Fibroblast of skin of right biceps (primary cell): ENCODE data around the gene ATP8B1.

Source experiments
- DNase-seq: peaks from one replicate; pipeline ENCODE4 v3.0.0-alpha.2; 2013

The ATP8B1 gene

DNA sequence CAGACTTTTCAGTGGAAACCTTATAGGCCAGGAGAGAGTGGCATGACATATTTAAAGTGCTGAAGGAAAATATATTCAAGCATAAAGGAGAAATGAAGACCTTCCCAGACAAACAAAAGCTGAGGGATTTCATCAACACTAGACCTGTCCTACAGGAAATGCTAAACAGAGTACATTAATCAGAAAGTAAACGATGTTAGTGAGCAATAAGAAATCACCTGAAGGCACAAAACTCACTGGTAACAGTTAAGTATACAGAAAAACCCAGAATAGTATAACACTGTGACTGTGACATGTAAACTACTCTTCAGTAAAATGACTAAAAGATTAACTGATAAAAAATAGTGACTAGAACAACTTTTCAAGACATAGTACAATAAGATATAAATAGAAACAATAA lies 87.4 kb downstream of the ATP8B1 start:
- no peak for DNase-seq

DNA sequence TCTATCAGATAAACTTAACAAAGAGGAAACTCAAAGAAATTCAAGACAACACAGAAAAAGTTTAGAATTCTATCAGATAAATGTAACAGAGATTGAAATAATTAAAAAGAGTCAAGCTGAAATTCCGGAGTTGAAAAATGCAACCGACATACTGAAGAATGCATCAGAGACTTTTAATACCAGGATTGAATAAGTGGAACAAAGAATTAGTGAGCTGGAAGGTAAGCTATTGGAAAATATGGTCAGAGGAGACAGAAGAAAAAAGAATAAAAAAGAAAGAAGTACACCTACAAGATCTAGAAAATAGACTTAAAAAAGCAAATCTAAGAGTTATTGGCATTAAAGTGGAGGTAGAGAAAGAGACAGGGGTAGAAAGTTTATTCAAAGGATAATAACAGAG lies 88.0 kb downstream of the ATP8B1 start:
- no peak for DNase-seq

DNA sequence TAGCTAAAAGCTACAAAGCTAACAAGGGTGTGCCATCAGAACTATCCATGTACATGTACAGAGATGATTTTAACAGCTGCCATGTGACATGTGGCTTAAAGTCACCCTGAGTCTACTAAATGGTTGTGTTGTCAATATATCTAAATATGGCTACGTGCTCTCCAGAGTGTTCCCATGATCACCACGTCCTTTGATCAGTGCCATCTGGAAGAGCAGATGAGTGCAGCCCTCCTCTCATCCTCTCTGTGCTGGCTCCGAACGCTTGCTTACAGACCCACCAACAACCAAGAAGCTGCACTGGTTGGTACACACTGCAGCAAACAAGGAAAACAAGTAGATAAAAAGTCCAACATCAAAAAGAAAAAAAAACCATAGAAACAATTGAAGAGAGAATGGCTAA lies 92.9 kb downstream of the ATP8B1 start:
- DNase-seq = no peak

DNA sequence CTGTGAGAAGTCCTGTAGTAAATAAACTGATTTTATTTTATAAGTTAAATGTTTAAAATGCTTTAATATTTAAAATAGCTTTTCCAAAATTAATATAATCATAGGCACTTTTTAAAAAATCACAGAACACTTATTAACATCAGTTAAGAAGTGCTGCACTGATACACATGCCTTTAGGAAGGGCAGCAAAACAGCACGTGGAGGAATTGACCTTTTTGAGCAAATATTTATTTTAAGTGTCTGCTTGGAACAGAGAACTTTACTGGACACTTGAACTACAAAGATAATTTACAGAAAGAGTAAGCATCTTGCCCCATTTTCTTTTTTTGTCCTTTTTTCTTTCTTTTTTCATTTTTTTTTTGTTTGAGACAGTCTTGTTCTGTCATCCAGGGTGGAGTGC lies 93.8 kb downstream of the ATP8B1 start:
- no peak for DNase-seq

DNA sequence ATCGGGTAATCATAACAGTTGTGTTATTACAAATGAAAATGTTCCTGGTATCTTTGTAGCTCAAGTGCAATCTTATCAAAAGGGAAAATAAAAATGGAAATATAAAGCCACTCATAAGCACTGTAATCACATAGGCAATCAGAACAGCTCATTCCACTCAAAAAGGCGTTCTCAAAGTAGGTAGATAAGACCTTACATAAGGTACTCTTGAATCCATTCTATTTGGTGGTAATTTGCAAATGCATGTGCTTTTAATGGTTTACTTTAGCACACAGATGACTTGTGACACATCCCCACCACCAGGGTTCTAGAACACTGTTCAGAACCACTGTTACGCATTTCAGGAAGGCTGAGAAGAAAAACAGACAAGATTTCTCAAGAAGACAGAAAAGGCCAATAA lies 94.8 kb downstream of the ATP8B1 start:
- no peak for DNase-seq

DNA sequence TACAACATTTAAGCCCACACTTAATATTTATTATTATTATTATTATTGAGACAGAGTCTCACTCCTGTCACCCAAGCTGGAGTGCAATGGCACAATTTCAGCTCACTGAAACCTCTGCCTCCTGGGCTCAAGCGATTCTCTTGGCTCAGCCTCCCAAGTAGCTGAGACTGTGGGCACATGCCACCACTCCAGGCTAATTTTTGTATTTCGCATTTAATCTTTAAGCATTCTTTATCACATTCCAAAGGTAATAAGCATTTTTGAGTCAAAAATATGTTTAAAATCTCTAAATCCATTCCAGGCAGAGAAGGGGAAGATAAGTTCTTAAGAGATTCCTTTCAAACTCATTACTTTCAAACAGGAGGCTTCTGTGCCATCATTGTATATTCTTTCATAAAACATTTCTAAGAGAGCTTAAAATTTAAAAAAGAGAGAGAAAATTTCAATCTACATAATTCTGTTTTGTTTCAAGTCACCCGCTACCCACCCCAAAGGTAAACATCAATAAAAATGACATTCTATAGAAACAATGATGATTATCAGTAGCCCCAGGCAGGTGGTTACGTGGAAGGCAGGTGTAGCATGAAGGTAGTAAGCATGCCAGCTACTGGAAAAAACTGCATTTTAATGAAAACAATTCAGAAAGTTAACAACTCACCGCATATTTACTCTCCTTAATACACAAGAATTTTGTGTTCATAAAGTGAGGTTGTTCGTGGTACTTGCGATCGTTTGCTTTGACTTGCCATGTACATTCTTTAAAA lies 97.1 kb downstream of the ATP8B1 start:
- no peak for DNase-seq

DNA sequence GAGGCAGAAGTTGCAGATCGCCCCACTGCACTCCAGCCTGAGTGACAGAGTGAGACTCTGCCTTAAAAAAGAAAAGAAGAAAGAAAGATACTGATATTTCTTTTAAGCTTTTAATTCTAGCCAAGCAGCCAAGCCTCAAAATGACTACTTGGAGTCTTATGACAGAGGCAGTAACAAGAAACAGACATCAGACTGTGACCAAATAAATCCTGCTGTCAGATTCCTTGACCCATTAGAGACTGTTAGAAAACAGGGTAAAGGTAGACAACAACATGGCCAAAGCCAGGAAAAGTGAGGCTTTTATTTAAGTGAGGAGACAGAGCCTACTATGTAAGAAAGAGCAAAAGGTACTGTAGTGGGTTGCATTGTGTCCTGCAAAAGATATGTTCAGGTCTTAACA lies 98.1 kb downstream of the ATP8B1 start:
- DNase-seq = no peak

DNA sequence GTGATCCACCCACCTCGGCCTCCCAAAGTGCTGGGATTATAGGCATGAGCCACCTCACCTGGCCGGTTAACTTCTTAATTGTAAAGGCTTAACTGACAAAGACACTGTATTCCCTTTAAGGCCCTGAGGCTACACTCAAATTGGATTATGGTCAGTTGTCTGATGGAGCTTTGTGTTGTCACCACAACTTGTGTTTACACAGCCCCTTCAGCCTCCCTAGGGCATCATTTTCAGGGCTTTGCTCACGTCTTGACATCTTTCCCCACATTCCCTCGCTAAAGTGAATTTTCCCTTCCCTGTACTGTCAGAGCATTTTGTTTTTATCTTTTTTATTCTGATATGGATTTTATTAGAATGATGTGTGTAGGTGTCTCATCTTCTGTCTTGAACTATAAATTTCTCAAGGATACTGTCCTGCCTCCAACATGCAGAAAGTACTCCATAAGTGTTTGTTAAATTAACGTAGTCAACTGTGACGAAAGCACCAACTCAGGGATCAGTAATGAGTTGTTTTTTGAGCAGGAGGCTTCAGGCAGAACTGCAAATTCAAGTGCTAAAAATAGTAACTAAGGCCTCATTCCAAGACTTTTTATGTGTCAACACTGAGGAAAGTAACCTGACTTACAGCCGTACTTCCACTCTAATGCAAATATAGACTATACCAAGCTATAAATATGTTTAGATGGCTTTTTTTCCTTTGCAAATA lies 104.4 kb downstream of the ATP8B1 start:
- peak; percentile 85 for DNase-seq

DNA sequence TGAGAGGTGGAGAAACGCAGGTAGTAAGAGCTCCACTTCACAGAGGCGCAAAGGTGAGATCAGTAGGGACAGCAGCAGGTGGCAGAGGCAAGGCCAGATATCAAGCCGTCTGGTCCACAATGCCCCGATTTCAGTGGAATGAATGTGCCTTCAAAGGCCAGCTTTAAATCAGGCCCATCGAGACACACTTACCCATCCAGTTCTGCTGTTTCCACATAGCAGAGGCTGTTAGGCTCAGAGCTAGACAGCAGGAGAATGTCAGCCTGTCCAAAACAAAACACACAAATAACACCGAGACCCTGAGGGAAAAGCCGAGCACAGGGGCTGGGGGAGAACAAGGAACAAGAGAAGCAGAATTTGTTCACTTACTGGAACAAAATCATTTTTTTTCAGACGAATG lies 105.7 kb downstream of the ATP8B1 start:
- DNase-seq = no peak

DNA sequence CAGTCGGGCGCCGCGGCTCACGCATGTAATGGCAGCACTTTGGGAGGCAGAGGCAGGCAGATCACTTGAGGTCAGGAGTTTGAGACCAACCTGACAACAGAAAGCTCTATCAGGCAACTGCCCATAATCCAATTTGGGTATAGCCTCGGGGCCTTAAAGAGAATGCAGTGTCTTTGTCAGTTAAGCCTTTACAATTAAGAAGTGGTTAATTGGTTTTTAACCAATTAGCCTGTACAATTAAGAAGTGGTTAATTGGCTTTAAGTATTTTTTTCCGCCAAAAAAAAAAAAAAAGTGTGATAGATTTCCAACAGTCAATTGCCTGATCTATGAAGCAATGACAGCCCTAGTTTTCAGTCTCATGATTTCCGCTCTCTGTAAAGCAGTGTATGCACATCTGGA lies 106.8 kb downstream of the ATP8B1 start:
- no peak for DNase-seq

DNA sequence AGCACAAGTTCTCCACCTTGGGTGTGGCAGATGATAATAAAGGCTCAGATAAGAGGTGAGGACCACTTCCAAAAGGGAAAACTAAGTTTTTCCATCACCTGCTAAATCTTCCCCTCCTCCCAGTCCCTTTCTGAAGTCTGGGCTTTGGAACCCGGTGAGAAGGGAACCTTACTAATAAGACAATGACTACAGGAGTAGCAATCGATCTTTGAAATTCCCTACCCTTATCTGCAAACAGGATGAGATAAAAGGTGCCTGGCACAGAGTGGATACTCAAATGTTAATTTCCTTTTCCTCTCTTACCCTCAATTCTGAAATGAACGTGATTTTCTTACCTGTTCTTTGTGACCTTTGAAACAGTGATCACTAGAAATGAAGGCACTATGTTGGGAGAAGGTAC lies 111.8 kb downstream of the ATP8B1 start:
- DNase-seq = no peak

DNA sequence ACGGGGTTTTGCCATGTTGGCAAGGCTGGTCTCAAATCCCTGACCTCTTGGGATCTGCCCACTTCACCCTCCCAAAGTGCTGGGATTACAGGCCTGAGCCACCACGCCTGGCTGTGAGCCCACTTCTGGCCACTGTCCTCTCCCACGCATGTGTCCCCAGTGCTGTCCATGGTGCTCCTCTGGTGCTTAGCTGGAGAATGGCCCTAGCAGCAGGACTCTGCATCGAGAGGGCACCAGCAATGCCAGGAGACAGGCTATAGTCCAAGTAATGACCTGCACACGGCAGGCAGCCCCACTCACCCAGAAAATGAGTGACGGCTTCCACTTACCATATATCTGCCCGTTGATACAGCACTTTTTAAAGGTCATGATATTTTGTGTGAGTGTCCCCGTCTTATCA lies 115.1 kb downstream of the ATP8B1 start:
- no peak for DNase-seq

DNA sequence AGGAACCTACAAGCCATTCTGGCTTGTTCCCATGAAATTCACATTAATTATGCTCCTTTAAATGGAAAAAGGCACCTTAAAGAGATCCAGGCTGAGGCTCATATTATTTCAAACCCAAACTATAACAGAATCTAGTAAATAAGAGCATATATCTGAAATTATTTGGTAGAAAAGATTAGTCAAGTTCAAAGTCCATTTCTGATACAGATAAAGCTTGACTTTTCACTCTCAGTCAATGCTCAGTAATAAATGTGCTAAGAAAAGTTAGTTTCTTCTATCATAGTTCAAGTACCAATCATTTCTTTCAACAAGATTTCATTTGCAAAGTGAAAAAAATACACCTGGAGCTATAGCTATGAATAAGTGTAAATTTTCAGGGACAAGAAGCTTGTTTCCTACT lies 119.6 kb downstream of the ATP8B1 start:
- no peak for DNase-seq

DNA sequence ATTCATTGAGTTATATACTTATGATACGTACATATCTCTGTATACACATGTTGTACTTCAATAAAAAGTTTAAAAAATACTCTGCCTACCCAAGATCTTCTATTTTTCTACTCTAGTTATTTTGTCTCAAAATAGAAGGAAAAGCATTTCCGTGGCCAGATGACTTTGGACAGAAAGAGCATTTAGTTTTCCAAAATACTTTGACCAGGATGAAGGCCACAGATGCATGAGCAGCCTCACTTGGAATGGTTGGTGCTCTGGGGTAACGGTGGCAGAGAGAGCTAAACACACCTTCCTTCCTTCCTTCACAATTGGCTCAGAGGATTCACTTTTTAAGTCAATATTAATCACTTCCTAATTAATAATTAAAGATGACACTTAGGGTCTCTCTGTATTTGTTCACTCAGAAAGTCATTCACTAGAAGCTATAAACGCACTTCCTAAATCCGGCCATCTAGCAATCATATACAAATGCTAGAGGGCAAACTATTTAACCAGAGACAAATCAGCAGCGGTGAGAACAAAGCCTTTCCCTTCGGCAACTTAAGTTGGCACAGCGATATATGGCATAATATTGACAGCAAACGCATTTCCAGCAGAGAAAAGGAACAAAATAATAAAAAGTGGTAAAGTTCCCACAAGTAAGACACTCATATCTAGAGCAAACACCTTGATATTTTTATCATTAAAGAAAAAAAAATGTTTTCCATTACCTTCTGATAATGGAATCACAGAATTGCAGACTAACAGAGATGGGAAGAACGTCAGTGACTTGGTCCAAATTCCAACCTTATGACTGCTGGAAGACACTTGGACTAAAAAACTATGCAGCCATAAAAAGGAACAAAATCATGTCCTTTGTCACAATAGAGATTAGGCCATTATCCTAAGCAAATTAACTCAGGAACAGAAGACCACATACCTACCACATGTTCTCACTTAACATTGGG lies 125.6 kb downstream of the ATP8B1 start:
- no peak for DNase-seq

DNA sequence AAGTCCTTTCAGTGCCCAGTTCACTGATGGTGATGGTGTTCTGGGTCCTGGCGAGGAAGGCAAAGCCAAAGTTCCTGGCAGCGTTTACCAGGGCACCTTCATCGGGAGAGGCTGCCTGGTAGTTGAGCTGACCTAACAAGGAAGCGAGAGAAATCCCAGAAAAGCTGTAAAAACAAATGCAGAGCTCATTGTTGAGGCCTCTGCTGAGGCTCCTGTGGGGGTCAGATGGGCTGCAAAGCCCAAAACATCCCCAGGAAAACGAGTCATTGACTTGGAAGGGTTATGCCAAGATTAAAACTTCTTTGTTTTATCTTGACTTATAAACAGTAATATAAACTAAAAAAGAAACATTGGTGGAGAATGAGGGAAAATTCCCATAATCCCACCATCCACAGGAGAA lies 128.2 kb downstream of the ATP8B1 start:
- DNase-seq = no peak

DNA sequence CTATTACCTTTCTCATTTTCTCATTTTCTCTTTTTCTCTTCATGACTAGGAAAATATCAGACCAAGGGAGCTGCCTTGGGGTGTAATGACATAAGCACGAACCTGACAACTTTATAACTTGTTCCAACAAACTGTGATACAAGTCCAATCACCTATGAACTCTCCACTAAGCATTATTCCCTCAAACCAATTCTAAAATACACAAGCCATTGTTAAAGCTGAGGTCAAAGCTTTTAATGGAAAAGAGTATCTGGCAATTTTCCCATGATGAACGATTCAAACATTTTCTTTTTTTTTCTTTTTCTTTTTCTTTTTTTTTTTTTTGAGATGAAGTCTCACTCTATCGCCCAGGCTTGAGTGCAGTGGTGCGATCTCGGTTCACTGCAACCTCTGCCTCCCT lies 133.1 kb downstream of the ATP8B1 start:
- no peak for DNase-seq

DNA sequence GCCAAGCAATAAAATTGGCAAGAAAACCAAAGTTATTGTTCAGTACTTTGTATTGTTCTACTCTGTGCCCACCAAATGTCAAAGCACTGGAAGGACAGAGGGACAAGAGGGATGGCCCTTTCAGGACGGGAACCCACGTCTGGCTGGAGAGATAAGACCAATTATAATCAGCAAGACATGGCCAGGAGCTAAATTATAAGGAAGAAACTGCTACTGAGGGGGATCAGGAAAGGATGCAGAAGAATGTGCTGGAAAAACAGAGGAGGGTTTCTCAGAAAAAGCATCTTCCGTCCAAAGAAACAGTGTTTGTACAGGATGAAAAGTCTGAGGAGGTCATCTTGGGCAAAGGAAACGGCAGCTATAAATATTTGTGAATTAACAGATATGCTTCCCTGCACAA lies 135.1 kb downstream of the ATP8B1 start:
- DNase-seq = no peak

DNA sequence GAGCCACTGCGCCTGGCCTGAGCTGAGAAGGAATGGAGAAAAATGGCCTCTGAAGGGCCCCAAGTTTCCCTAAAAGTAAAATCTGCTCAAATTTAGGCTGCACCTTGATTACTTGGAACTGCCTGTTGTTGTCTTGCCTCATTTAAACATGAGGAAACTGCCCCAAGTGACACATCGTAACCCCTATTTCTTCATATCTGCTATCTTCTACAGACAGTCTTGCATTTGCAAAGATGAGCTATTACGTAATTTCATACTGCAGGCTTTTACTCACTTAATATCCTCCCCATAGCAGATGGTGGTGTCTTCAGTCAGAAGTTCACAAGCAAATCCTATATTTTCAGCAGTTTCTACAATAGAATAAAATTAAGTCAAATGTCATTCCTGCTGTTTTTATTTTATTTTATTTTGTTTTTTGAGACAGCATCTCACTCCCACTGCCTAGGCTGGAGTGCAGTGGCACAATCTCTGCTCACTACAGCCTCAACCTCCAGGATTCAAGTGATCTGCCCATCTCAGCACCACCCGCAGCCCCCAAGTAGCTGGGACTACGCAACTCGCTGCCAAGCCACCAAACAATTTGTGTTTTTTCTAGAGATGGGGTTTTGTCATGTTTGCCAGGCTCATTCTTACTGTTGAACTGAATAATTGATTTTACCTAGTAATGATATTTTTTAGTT lies 136.2 kb downstream of the ATP8B1 start:
- peak; percentile 65 for DNase-seq

DNA sequence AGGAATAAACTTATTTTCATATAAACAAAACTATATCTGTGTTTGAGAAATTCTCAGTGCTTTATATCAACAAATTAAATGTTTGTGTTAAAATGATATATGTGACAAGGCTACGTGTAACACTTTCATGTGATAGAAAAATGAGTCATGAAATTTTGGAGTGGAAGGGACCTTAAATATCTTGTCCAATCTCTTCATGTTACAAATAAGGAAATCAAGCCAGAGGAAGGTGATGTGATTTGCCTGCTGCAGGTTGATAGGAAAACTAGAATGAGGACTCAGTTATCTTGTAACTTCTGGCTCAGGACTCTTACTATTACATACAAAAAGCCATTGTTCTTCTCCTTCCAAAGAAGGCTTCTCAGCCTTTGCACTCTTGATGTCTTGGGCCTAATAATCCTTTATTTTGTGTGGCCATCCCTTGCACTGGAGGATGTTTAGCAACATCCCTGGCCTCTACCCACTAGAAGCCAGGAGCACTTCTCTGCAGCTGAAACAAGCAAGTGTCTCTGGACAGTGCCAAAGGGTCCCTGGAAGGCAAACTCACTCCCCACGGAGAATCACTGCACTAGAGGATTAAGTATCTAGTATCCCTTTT lies 138.4 kb downstream of the ATP8B1 start:
- no peak for DNase-seq

DNA sequence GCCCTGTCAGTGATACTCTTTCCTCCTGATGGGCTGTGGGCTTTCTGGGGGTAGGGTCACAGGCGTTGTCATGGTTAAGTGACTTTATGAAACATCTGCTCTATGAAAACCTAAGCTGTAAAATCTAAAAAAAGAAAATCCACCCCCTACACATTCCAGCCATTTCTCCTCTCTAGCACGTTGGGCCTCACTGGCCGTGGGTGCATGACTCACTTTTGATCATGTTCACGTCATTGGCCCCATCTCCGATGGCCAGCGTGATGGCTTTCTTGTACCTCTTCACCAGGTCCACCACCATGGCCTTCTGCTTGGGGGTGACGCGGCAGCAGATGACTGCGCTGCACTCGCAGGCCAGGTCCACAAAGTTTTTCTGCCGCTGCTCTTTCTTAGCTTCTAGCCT lies 142.2 kb downstream of the ATP8B1 start:
- peak; percentile 81 for DNase-seq

DNA sequence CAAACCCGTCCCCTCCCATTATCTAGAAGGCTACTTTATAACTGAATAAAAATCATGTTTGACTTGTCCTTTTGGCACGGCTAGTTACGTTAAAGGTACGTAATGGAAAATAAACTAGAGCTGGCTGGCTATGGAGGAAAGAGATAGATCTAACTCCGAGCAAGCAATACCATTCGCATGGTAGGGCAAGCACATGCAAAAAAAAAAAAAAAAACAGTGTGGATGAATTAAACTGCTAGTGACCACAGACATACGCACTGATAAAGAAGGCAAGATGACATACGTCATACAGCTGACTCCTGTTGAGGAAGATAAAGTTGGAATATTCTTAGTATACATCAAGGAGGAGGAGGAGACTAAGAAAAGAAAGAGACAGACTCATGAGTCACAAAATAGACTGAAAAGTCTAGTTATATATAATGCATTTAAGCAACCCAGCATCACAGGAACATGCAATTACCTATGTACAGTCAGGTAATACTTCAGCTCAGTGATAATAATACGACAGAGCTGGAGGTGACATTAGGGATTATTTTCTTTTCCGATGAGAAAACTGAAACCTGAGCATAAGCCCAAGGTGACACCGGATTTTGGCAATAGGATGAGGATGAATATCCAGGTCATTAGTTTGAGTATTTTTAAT lies 143.5 kb downstream of the ATP8B1 start:
- peak; percentile 43 for DNase-seq

DNA sequence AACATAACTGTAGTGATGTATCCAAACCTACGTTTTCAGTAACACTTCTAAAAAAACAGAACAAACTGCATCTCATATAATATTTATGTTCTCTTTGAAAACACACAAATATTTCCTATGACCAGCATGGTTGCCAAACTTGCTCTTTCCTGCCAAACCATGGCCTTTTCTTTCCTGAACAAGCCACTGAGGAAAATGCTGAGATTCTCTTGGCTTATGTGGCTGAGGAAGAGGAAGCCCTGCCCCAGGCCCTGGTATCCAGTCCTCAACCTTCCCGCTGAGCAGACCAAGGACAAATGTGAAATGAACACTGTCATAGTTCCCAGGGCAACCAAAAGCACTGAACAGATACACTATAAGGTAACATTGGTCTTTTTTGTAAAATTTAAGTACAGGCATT lies 145.6 kb downstream of the ATP8B1 start:
- DNase-seq = no peak
